Hepatocyte (in vitro differentiated cells): ENCODE results near the gene CD44. TPM values are rescaled to one million over a fixed set of nuclear protein-coding genes. Genes with fewer than 3 reads are reported as not detected.

Experiments used
- DNase-seq: peaks from one replicate; pipeline ENCODE4 v3.0.0-alpha.2; 2016; ENCODE audit warnings: low spot score
- H2AFZ ChIP-seq: fragments of 200-600 bp; sonication (generic); 2 replicates; pipeline ENCODE4 v1.6.0; 2016; ENCODE audit warnings: antibody characterized with exemption, mild to moderate bottlenecking
- H3K27ac ChIP-seq: fragments of 200-600 bp; sonication (generic); 2 replicates; pipeline ENCODE4 v1.5.1; 2016; ENCODE audit warnings: mild to moderate bottlenecking
- H3K27me3 ChIP-seq: fragments of 200-600 bp; sonication (generic); 2 replicates; pipeline ENCODE4 v1.6.1; 2016
- H3K36me3 ChIP-seq: fragments of 200-600 bp; sonication (generic); replicated peaks from 2 replicates; pipeline ENCODE4 v1.5.1; 2016; ENCODE audit warnings: low read depth; ENCODE audit not compliant: insufficient read depth
- H3K4me1 ChIP-seq: fragments of 200-600 bp; sonication (generic); 2 replicates; pipeline ENCODE4 v1.5.1; 2016; ENCODE audit warnings: mild to moderate bottlenecking, moderate library complexity; ENCODE audit not compliant: insufficient read depth
- H3K4me2 ChIP-seq: fragments of 200-600 bp; sonication (generic); 2 replicates; pipeline ENCODE4 v1.6.0; 2016
- H3K4me3 ChIP-seq: fragments of 200-600 bp; sonication (generic); 2 replicates; pipeline ENCODE4 v1.5.1; 2016; ENCODE audit warnings: mild to moderate bottlenecking
- H3K79me2 ChIP-seq: fragments of 200-600 bp; sonication (generic); 2 replicates; pipeline ENCODE4 v1.6.0; 2017; ENCODE audit warnings: mild to moderate bottlenecking
- H3K9me2 ChIP-seq: fragments of 200-600 bp; sonication (generic); replicated peaks from 2 replicates; pipeline ENCODE4 v1.6.0; 2017; ENCODE audit warnings: mild to moderate bottlenecking; ENCODE audit not compliant: insufficient read depth
- H3K9me3 ChIP-seq: fragments of 200-600 bp; sonication (generic); 2 replicates; pipeline ENCODE4 v1.5.1; 2016; ENCODE audit warnings: low read depth, mild to moderate bottlenecking
- H4K20me1 ChIP-seq: fragments of 200-600 bp; sonication (generic); 2 replicates; pipeline ENCODE4 v1.6.0; 2016; ENCODE audit warnings: mild to moderate bottlenecking; ENCODE audit not compliant: insufficient read depth, poor library complexity, severe bottlenecking
- EZH2 ChIP-seq: fragments of 200-600 bp; sonication (generic); IDR thresholded peaks from 2 replicates; pipeline ENCODE4 v1.6.1; 2016; ENCODE audit warnings: antibody characterized with exemption, mild to moderate bottlenecking, borderline replicate concordance
- EZH2phosphoT487 ChIP-seq: fragments of 200-600 bp; sonication (generic); IDR thresholded peaks from one replicate; pipeline ENCODE4 v1.6.1; 2018; ENCODE audit warnings: antibody characterized with exemption, mild to moderate bottlenecking, low read depth, moderate library complexity; ENCODE audit not compliant: unreplicated experiment, severe bottlenecking
- WGBS: methylation state at CpG from one replicate; pipeline ENCODE4 v1.1.6; 2016; ENCODE audit warnings: low lambda C conversion rate; ENCODE audit errors: missing lambda C conversion rate; 5-methylcytosine and 5-hydroxymethylcytosine counted together
- polyA plus RNA-seq: library from polyadenylated mRNA; unstranded; fragments of >200 nt; fragmentation: Nextera tagmentation; extraction: Ambion mirVana; gene quantifications from 2 replicates; pipeline ENCODE4 v1.2.1, GENCODE V29; 2016
- total RNA-seq: library from RNA; depleted of rRNA; stranded (reverse); fragments of >200 nt; gene quantifications from 2 replicates; pipeline ENCODE4 v1.2.3, GENCODE V29; 2014
- TF ChIP-seq, protein P1 (sequence below): fragments of 200-600 bp; sonication (generic); IDR thresholded peaks from 2 replicates; pipeline ENCODE4 v1.5.1; 2016; ENCODE audit warnings: antibody characterized with exemption, mild to moderate bottlenecking; ENCODE audit not compliant: poor library complexity

Gene CD44
- total and polyA plus RNA-seq, 2 experiments from 2014 or later: 17.5 to 29.5 TPM

DNA sequence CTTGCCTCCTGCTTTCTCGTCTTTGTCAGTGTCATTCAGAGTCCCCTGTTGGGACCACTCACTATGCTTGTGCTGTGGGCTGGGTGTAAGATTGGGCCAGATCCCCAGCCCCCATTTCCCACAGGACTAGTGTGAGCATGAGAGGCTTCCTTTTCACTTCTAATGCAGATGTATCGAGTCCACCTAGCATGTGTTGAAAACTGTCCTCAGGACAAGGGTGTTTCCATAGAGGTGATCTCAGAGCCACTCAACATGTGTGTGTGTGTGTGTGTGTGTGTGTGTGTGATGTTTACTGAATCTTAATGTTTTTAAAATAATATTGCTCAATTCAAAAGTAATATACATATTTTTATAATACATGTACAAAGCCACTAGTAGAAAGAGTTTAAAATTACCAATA lies 11.4 kb upstream of the CD44 start:
- H3K9me3 ChIP-seq: no peaks in the 10 kb centered on the region
- H3K4me3 ChIP-seq: no peak overlapping the region
- no peak overlapping the region for H3K27ac ChIP-seq
- no peaks in the 10 kb centered on the region for H3K9me2 ChIP-seq
- DNase-seq: no peak
- no peak overlapping the region for H2AFZ ChIP-seq
- H3K4me2 ChIP-seq: no peak overlapping the region
- H4K20me1 ChIP-seq: no peaks in the 10 kb centered on the region
- 92% methylated on average over 2 of the region's 2 CpGs for WGBS
- no peaks in the 10 kb centered on the region for H3K4me1 ChIP-seq
- no peaks in the 10 kb centered on the region for H3K36me3 ChIP-seq
- TF ChIP-seq, protein P1, sequence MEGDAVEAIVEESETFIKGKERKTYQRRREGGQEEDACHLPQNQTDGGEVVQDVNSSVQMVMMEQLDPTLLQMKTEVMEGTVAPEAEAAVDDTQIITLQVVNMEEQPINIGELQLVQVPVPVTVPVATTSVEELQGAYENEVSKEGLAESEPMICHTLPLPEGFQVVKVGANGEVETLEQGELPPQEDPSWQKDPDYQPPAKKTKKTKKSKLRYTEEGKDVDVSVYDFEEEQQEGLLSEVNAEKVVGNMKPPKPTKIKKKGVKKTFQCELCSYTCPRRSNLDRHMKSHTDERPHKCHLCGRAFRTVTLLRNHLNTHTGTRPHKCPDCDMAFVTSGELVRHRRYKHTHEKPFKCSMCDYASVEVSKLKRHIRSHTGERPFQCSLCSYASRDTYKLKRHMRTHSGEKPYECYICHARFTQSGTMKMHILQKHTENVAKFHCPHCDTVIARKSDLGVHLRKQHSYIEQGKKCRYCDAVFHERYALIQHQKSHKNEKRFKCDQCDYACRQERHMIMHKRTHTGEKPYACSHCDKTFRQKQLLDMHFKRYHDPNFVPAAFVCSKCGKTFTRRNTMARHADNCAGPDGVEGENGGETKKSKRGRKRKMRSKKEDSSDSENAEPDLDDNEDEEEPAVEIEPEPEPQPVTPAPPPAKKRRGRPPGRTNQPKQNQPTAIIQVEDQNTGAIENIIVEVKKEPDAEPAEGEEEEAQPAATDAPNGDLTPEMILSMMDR: no peak
- no peak for TF ChIP-seq EZH2
- TF ChIP-seq EZH2phosphoT487: no peak
- peaks cover 1% of the 10 kb centered on the region for H3K27me3 ChIP-seq
- H3K79me2 ChIP-seq: no peaks in the 10 kb centered on the region

DNA sequence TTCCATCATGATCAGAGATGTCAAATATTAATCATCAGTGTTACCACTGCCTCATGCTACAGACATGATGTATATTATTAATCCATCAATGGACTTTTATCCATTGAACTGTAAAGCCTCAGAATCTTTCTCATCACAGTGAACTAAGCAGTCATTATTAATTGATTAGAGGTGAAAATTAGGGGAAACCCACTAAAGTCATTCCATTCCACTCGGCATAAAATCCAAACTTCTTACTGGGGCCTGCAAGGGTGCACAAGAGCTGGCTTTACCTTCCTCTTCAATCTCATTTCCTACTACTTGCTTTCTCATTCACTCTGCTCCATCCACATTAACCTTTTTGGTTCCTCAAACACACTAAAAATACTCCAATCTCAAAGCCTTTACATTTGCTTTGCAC lies 7.9 kb upstream of the CD44 start:
- no peak overlapping the region for H3K4me3 ChIP-seq
- no peak for TF ChIP-seq EZH2
- no peak for TF ChIP-seq EZH2phosphoT487
- TF ChIP-seq, protein P1: no peak
- H3K9me3 ChIP-seq: no peaks in the 10 kb centered on the region
- H3K36me3 ChIP-seq: no peaks in the 10 kb centered on the region
- H3K4me1 ChIP-seq: no peaks in the 10 kb centered on the region
- 91% methylated on average over 1 of the region's 1 CpG for WGBS
- no peaks in the 10 kb centered on the region for H4K20me1 ChIP-seq
- DNase-seq: no peak
- no peaks in the 10 kb centered on the region for H3K79me2 ChIP-seq
- peaks cover 2% of the 10 kb centered on the region for H3K27me3 ChIP-seq
- H3K4me2 ChIP-seq: no peak overlapping the region
- no peak overlapping the region for H2AFZ ChIP-seq
- H3K27ac ChIP-seq: no peak overlapping the region
- no peaks in the 10 kb centered on the region for H3K9me2 ChIP-seq

DNA sequence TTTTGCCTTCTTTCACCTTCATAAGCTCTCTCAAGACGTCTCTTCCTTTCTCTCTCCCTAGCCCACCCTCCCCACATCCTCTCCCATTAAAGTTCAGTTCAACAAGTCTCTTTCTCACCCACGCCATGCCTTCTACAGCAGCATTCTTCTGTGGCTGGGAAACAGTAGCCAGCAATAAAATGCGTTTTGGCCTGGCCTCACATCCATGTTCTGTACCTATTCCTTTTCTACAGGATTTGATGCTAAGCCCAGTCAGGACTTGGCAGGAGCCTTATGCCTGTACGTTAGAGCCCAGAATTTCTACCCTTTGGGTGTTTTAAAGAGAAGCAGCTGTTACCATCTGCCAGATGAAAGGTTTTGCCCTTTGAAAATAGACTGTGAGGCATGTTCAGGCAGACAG lies 7.1 kb upstream of the CD44 start:
- 79% methylated on average over 4 of the region's 4 CpGs for WGBS
- no peak overlapping the region for H3K4me2 ChIP-seq
- H4K20me1 ChIP-seq: no peaks in the 10 kb centered on the region
- TF ChIP-seq, protein P1: no peak
- TF ChIP-seq EZH2phosphoT487: no peak
- no peak overlapping the region for H3K27ac ChIP-seq
- no peaks in the 10 kb centered on the region for H3K4me1 ChIP-seq
- H3K9me3 ChIP-seq: no peaks in the 10 kb centered on the region
- DNase-seq: no peak
- no peak overlapping the region for H3K4me3 ChIP-seq
- H3K79me2 ChIP-seq: no peaks in the 10 kb centered on the region
- H3K36me3 ChIP-seq: no peaks in the 10 kb centered on the region
- H3K9me2 ChIP-seq: no peaks in the 10 kb centered on the region
- peaks cover 4% of the 10 kb centered on the region for H3K27me3 ChIP-seq
- H2AFZ ChIP-seq: no peak overlapping the region

DNA sequence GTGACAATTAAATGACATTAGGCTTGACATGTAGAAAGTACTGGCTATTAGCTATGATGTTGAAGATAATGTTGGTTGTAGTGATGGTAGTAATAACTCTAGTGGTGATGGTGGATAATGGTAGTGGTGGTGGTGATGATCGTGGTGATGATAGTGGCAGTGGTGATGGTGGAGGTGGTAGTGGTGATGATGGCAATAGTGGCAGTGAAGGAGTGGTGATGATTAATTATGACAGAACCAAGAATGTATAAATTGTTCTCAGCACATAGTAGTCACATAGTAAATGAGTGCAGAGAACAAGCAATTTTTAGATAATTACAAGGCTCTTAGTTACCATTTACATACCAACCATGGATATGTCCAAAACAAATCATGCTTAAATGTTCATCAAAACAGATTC lies 5.3 kb upstream of the CD44 start:
- 92% methylated on average over 1 of the region's 1 CpG for WGBS
- Histone ChIP-seq H3K79me2 (no peaks in the 10 kb centered on the region), H3K4me1 (no peaks in the 10 kb centered on the region), H3K4me2 (no peak overlapping the region), H3K9me2 (no peaks in the 10 kb centered on the region), H2AFZ (no peak overlapping the region), H3K36me3 (no peaks in the 10 kb centered on the region), H3K9me3 (no peaks in the 10 kb centered on the region), H3K27me3 (peaks cover 21% of the 10 kb centered on the region), H3K27ac (no peak overlapping the region), H4K20me1 (no peaks in the 10 kb centered on the region), H3K4me3 (no peak overlapping the region)
- DNase-seq: no peak
- no peak for TF ChIP-seq EZH2
- TF ChIP-seq EZH2phosphoT487: no peak
- TF ChIP-seq, protein P1: no peak
